ENCODE measurements around the gene CHL1. TPM values are rescaled to one million over a fixed set of nuclear protein-coding genes. Genes with fewer than 3 reads are reported as not detected.

CHL1 gene
- total RNA-seq, 1 donor: 3.6 TPM

DNA sequence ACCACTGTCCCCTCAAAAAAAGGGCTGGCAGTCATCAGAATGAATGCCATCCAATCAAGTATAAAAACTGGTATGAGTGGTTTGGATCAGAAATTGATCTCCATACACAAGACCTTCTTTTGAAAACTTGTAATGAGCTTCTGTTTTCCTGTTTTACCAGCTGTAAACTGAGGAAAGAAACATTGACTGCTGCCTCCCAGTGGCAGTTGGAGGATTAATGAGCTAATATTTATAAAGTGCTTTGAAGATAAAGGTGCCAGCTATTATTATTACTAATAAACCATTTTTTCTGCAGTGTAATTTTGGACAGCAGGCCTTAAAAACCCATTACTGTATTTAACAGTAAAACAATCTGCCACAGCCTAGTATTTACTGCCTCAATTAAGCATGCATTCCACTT lies 11.4 kb downstream of the CHL1 start:
- Histone ChIP-seq H3K4me2 (ENCODE audit: insufficient read depth, low read length) (no peak overlapping the region), H4K20me1 (ENCODE audit: insufficient read depth, low read length) (no peaks in the 10 kb centered on the region), H3K27ac (ENCODE audit: low read depth, low read length) (no peak overlapping the region), H3K9me3 (ENCODE audit: low read depth, low read length) (no peaks in the 10 kb centered on the region), H3K36me3 (ENCODE audit: insufficient read depth, low read length) (no peaks in the 10 kb centered on the region), H3K4me1 (ENCODE audit: insufficient read depth, low read length) (no peaks in the 10 kb centered on the region), H3K27me3 (ENCODE audit: insufficient read depth, low read length) (no peaks in the 10 kb centered on the region), H3K4me3 (ENCODE audit: insufficient read depth, low read length) (no peak overlapping the region), H2AFZ (ENCODE audit: low read length) (no peak overlapping the region), H3K79me2 (ENCODE audit: insufficient read depth, low read length) (no peaks in the 10 kb centered on the region)
- no peak for DNase-seq (ENCODE audit: insufficient read length, low spot score, missing footprints)
- TF ChIP-seq, protein P1, sequence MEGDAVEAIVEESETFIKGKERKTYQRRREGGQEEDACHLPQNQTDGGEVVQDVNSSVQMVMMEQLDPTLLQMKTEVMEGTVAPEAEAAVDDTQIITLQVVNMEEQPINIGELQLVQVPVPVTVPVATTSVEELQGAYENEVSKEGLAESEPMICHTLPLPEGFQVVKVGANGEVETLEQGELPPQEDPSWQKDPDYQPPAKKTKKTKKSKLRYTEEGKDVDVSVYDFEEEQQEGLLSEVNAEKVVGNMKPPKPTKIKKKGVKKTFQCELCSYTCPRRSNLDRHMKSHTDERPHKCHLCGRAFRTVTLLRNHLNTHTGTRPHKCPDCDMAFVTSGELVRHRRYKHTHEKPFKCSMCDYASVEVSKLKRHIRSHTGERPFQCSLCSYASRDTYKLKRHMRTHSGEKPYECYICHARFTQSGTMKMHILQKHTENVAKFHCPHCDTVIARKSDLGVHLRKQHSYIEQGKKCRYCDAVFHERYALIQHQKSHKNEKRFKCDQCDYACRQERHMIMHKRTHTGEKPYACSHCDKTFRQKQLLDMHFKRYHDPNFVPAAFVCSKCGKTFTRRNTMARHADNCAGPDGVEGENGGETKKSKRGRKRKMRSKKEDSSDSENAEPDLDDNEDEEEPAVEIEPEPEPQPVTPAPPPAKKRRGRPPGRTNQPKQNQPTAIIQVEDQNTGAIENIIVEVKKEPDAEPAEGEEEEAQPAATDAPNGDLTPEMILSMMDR (IDR thresholded peaks at IDR 0.05; ENCODE audit: extremely low read depth, low read depth, low read length): no peak

DNA sequence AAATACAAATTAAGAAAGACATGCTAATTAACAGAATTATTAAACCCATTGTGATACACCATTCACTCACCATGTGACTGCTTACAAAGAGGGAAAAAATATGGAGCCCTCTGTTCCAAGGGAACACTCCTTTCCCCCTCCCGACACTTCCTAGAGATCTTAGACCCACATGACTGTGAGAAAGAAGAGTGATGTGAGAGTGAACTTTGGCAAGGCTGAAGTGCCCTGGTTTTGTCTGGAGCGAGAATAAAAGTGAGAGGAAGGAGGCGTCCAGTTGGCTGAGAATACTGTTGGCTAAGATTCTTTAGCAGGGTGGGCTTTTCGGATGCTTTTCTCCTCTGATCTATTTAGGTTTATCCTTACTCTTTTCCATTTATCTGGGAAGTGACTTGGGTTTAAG lies 14.1 kb downstream of the CHL1 start:
- DNase-seq (ENCODE audit: insufficient read length, low spot score, missing footprints): no peak
- no peaks in the 10 kb centered on the region for H3K36me3 ChIP-seq (ENCODE audit: insufficient read depth, low read length)

DNA sequence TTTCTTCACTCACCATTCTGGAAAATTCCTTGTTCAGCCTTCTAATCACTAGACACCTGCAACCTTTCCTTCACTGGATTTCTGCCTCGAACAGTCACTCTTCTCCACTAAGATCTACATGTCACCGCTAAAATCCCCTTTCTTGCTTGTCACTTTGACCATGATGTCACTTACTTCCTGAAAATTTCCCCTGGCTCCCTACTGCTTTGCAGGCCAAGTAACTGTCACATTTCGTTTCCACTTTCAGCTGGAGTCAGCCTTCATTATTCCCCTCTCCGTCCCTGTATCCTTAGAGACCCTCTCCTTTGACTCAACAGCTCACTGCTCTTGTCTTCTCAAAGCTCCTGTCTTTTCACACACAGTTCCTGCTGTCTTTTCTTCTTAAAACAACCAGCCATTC lies 15.9 kb downstream of the CHL1 start:
- TF ChIP-seq, protein P1 (IDR thresholded peaks at IDR 0.05; ENCODE audit: extremely low read depth, low read depth, low read length): no peak
- Histone ChIP-seq H3K4me2 (ENCODE audit: insufficient read depth, low read length) (no peak overlapping the region), H3K4me1 (ENCODE audit: insufficient read depth, low read length) (no peaks in the 10 kb centered on the region), H3K9me3 (ENCODE audit: low read depth, low read length) (no peaks in the 10 kb centered on the region), H3K36me3 (ENCODE audit: insufficient read depth, low read length) (no peaks in the 10 kb centered on the region), H4K20me1 (ENCODE audit: insufficient read depth, low read length) (no peaks in the 10 kb centered on the region), H3K27ac (ENCODE audit: low read depth, low read length) (no peak overlapping the region), H3K27me3 (ENCODE audit: insufficient read depth, low read length) (no peaks in the 10 kb centered on the region), H3K79me2 (ENCODE audit: insufficient read depth, low read length) (no peaks in the 10 kb centered on the region), H2AFZ (ENCODE audit: low read length) (no peak overlapping the region), H3K4me3 (ENCODE audit: insufficient read depth, low read length) (no peak overlapping the region)
- DNase-seq (ENCODE audit: insufficient read length, low spot score, missing footprints): no peak

More for the DNA sequence above, 14.1 kb downstream of the CHL1 start:
- H3K27ac ChIP-seq (ENCODE audit: low read depth, low read length): no peak overlapping the region
- TF ChIP-seq, protein P1 (IDR thresholded peaks at IDR 0.05; ENCODE audit: extremely low read depth, low read depth, low read length): no peak
- H3K4me1 ChIP-seq (ENCODE audit: insufficient read depth, low read length): no peaks in the 10 kb centered on the region
- H4K20me1 ChIP-seq (ENCODE audit: insufficient read depth, low read length): no peaks in the 10 kb centered on the region
- no peaks in the 10 kb centered on the region for H3K9me3 ChIP-seq (ENCODE audit: low read depth, low read length)
- no peak overlapping the region for H3K4me3 ChIP-seq (ENCODE audit: insufficient read depth, low read length)
- no peak overlapping the region for H3K4me2 ChIP-seq (ENCODE audit: insufficient read depth, low read length)
- H3K79me2 ChIP-seq (ENCODE audit: insufficient read depth, low read length): no peaks in the 10 kb centered on the region
- no peaks in the 10 kb centered on the region for H3K27me3 ChIP-seq (ENCODE audit: insufficient read depth, low read length)
- H2AFZ ChIP-seq (ENCODE audit: low read length): no peak overlapping the region

DNA sequence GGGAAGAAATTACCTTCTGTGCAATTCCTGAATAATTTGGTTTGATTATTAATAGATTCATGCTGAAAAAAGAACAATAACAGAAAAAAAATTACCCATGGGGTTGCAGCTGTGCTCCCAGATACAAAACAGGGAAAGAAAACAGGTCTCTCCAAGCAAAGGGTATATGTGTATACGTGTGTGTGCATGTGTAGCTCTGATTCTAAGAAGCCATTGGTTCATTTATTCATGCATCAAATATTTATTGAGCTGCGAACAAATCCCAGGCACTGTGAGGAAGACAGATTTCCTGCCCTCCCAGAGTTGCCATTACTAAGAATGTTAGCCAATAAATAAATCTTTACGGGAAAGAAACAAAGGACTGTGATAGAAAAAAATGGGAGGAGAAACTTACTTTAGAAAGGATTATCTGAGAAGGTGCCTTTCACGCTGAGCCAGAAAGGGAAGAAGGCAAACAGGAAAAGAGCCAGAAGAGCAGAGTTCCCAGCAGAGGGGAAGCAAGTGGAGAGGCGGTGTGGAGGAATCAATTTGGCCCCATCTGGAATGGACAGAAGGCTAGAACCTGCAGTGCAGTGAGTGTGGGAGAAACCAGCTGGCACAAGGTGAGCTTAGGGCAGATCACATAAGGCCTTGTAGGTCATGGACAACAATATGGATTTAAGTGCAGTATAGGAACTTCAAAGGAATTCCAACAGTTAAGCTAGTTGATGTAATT lies 20.7 kb downstream of the CHL1 start:
- Histone ChIP-seq H3K36me3 (ENCODE audit: insufficient read depth, low read length) (no peaks in the 10 kb centered on the region), H3K27me3 (ENCODE audit: insufficient read depth, low read length) (no peaks in the 10 kb centered on the region), H3K4me2 (ENCODE audit: insufficient read depth, low read length) (no peak overlapping the region), H3K79me2 (ENCODE audit: insufficient read depth, low read length) (no peaks in the 10 kb centered on the region), H2AFZ (ENCODE audit: low read length) (no peak overlapping the region), H3K4me1 (ENCODE audit: insufficient read depth, low read length) (no peaks in the 10 kb centered on the region), H3K9me3 (ENCODE audit: low read depth, low read length) (no peaks in the 10 kb centered on the region), H4K20me1 (ENCODE audit: insufficient read depth, low read length) (no peaks in the 10 kb centered on the region), H3K4me3 (ENCODE audit: insufficient read depth, low read length) (no peak overlapping the region), H3K27ac (ENCODE audit: low read depth, low read length) (no peak overlapping the region)
- TF ChIP-seq, protein P1 (IDR thresholded peaks at IDR 0.05; ENCODE audit: extremely low read depth, low read depth, low read length): no peak
- no peak for DNase-seq (ENCODE audit: insufficient read length, low spot score, missing footprints)
